Tibial nerve (tissue), 4 donors: ENCODE measurements around the gene IER3IP1.

Experiments used
- CTCF ChIP-seq, 5 experiments: fragments of 200-600 bp in 3 of 5; fragments of 450-650 bp in 2 of 5; sonication (generic) in 3 of 5; IDR thresholded peaks; one replicate each; pipeline ENCODE4 v1.5.1; 2016 to 2019; ENCODE audit warnings: antibody characterized with exemption in 5 of 5, mild to moderate bottlenecking in 3 of 5, moderate library complexity in 2 of 5
- EP300 ChIP-seq, 2 donors: sonication (generic); formaldehyde crosslinking; IDR thresholded peaks; one replicate each; pipeline ENCODE4 v1.6.1; 2017; ENCODE audit warnings: antibody characterized with exemption in 2 of 2, mild to moderate bottlenecking in 1 of 2
- POLR2A ChIP-seq, 2 donors: fragments of 450-650 bp; IDR thresholded peaks; one replicate each; pipeline ENCODE4 v1.6.1; 2017; ENCODE audit warnings: antibody characterized with exemption in 2 of 2, mild to moderate bottlenecking in 2 of 2, moderate library complexity in 2 of 2

DNA sequence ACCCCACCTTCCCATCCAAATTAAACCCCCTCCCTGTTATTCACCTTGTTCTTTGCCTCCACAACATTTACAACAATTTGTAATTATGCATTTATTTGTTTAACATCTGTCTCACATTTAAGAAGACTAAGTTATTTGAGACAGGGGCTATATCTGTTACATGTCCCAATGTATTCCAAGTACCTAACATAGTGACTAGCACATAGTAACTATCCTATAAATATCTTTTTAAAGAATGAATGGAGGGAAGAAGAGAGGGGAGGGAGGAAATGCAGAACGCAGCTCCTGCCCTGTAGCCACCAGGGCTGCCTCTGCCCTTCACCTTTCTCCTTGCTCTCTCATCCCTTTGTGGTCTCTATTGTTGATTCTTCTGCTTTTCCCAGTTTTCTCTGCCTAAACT lies 66.4 kb downstream of the IER3IP1 start:
- TF ChIP-seq EP300 (IDR thresholded peaks at IDR 0.05): no peak
- TF ChIP-seq CTCF (IDR thresholded peaks at IDR 0.05): no peak
- TF ChIP-seq POLR2A (IDR thresholded peaks at IDR 0.05): no peak
